SK-N-MC (cell line): ENCODE results near the gene TTC28.
"Not testable (repeated sequence)": the region's sequence is repeated elsewhere in the genome, so short reads cannot be mapped to it uniquely, and the experiment has no call there.

Experiments
- DNase-seq: peaks from one replicate; pipeline ENCODE4 v3.0.0-alpha.2; 2011; ENCODE audit warnings: low read depth, low spot score
- H3K27ac ChIP-seq: fragments of 200-600 bp; sonication (generic); 2 replicates; pipeline ENCODE4 v1.5.1; 2016; ENCODE audit warnings: mixed run types
- H3K36me3 ChIP-seq: fragments of 200-600 bp; sonication (generic); 2 replicates; pipeline ENCODE4 v1.6.1; 2017; ENCODE audit warnings: antibody characterized with exemption, low read length, mixed read lengths; ENCODE audit not compliant: insufficient read depth
- H3K4me3 ChIP-seq: fragments of 200-600 bp; sonication (generic); 2 replicates; pipeline ENCODE4 v1.5.1; 2016
- H3K9ac ChIP-seq: fragments of 200-600 bp; sonication (generic); 2 replicates; pipeline ENCODE4 v1.8.0; 2017; ENCODE audit warnings: mixed run types, mixed read lengths; ENCODE audit not compliant: insufficient read length
- H3K9me3 ChIP-seq: fragments of 200-600 bp; sonication (generic); 2 replicates; pipeline ENCODE4 v1.6.1; 2017; ENCODE audit warnings: low read depth, mild to moderate bottlenecking, antibody characterized with exemption, low read length, moderate library complexity, mixed read lengths
- EZH2 ChIP-seq: fragments of 200-600 bp; sonication (generic); IDR thresholded peaks from one replicate; pipeline ENCODE4 v1.6.1; 2017; ENCODE audit warnings: antibody characterized with exemption
- FOXP2 ChIP-seq: optimal IDR thresholded peaks from 2 replicates; pipeline ENCODE3; 2011; ENCODE audit warnings: mild to moderate bottlenecking, moderate library complexity; ENCODE audit not compliant: insufficient read depth; ENCODE audit errors: extremely low read length, control extremely low read depth
- POLR2AphosphoS5 ChIP-seq: IDR thresholded peaks from 2 replicates; pipeline ENCODE4 v1.6.1; 2012; ENCODE audit warnings: mild to moderate bottlenecking, low read depth, low read length, borderline replicate concordance

The TTC28 gene

DNA sequence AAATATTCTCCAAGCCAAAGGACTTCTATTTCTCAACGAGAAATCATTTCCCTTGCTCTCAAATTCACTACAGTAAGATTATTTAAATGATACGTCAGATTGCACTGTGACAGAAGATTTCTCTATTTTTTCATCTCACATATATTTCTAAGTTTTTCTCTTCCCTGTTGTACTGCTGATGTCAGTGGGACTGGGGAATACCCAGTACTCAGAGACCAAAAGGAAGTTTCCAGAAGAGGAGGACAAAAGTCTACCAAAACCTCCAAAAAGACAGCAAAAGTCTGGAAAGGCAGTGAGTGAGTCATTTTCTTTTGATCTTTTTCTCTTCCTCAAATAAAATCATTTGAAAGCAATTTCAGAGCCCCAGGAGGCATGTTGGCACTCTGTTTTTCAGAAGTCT lies 610.8 kb downstream of the TTC28 start:
- H3K4me3 ChIP-seq, result no peak overlapping the region
- no peak overlapping the region for H3K27ac ChIP-seq
- no peaks in the 10 kb centered on the region; the same call in 1 of the 2 replicates for H3K36me3 ChIP-seq
- no peaks in the 10 kb centered on the region for H3K9me3 ChIP-seq
- H3K9ac ChIP-seq, result no peak overlapping the region
- no peak for TF ChIP-seq POLR2AphosphoS5
- no peak for TF ChIP-seq EZH2
- no peak for TF ChIP-seq FOXP2
- no peak for DNase-seq

- Histone ChIP-seq H3K4me3 (no peak overlapping the region), H3K9ac (no peak overlapping the region), H3K36me3 (peaks cover 11% of the 10 kb centered on the region; the same call in 1 of the 2 replicates), H3K27ac (no peak overlapping the region), H3K9me3 (no peaks in the 10 kb centered on the region)
- no peak for DNase-seq
- TF ChIP-seq FOXP2 (no peak), POLR2AphosphoS5 (no peak), EZH2 (no peak)
Observed at GRCh38 chr22:28064920-28065319, 614.7 kb downstream of the TTC28 start.

- Histone ChIP-seq H3K36me3 (peaks cover 11% of the 10 kb centered on the region; the same call in 1 of the 2 replicates), H3K9ac (no peak overlapping the region)
- DNase-seq, result no peak
Observed at GRCh38 chr22:28063656-28064055, 616.0 kb downstream of the TTC28 start.

DNA sequence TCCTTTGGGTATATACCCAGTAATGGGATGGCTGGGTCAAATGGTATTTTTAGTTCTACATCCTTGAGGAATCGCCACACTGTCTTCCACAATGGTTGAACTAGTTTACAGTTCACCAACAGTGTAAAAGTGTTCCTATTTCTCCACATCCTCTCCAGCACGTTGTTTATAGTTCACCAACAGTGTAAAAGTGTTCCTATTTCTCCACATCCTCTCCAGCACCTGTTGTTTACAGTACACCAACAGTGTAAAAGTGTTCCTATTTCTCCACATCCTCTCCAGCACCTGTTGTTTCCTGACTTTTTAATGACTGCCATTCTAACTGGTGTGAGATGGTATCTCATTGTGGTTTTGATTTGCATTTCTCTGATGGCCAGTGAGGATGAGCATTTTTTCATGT lies 619.0 kb downstream of the TTC28 start:
- H3K9me3 ChIP-seq, H3K9ac ChIP-seq, H3K27ac ChIP-seq, DNase-seq, H3K4me3 ChIP-seq: not testable (repeated sequence)
- H3K36me3 ChIP-seq, result peaks cover 11% of the 10 kb centered on the region; the same call in 1 of the 2 replicates

More at GRCh38 chr22:28063656-28064055, 616.0 kb downstream of the TTC28 start:
- H3K27ac ChIP-seq, result no peak overlapping the region
- no peak overlapping the region for H3K4me3 ChIP-seq
- TF ChIP-seq EZH2, result no peak
- no peak for TF ChIP-seq POLR2AphosphoS5
- no peak for TF ChIP-seq FOXP2
- H3K9me3 ChIP-seq, result no peaks in the 10 kb centered on the region

DNA sequence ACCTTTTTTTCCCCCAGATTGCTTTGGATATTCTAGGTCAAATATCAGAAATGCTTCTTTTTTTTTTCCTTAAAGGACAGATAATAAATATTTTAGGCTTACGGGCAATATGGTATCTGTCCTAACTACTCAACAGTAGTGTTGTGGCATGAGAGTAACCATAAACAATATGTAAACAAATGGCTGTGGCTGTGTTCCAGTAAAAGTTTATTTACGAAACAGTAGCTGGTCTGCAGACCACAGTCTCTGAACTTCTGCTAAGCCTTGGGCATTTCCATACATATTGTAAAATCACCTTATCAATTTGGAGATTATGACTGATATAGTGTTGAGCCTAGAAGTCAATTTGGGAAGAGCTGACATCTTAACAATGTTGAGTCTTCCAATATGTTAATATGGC lies 621.6 kb downstream of the TTC28 start:
- Histone ChIP-seq H3K4me3 (no peak overlapping the region), H3K9ac (no peak overlapping the region), H3K9me3 (no peaks in the 10 kb centered on the region), H3K27ac (no peak overlapping the region), H3K36me3 (peaks cover 4% of the 10 kb centered on the region; the same call in 1 of the 2 replicates)
- TF ChIP-seq EZH2, result no peak
- no peak for TF ChIP-seq POLR2AphosphoS5
- no peak for TF ChIP-seq FOXP2
- no peak for DNase-seq

DNA sequence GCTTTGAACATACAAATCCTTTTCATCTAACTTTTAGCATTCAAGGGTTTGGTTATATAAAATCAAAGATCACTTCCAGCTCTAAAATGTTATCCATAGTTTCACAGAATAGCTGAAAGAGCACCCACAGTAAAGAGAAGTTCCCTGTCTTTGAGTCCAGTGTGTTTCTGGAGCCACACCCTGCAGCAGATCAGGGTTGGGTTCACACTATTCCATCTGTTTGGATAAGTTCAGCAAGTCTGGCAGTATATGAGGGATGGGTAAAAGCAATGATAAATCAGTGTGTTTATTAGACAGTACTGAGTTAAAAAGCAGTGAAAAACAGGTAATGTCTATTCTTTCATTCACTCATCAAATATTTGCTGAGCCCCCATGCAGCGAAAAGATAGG lies 624.8 kb downstream of the TTC28 start:
- no peak for DNase-seq

DNA sequence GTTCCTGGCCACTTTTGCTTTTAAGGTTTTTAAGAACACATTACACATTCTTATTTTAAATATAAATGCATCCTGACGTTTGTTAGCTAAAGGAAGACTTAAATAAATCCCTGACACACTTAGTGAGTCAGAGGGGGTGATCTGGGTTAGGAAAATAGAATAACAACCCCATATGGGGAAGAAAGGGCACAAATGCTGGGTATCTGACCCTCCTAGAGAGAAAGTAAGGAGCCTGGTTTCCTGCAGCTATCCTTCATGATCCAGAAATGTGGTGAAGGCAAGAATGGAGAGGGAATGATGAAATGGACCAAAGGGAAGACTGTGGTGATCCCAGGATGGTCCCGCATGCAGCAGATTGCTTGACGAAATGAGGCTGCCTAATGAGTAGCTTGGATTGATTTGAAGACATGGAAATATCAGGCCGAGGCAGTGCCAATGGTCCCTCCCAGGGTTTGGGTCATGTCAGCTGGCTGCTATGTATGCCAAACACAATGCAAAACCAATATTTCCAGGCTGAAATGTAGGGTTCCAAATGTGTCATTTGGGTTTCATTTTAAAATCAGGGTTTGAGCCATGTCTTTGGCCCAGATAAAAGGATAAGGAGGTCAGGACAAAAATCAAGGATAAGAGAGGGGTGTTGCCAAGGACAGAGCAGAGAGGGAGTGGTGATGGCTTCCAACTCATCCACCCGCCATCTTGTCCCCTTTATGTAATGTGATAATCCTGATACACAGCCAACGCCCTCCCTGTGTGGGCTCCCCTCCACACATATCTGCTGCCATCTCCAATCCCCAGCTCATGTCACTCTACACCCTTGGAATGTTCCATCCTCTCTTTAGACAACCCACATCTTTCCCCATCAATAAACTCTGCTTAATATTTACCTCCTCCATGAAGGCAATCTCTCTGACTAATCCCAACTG lies 625.5 kb downstream of the TTC28 start:
- no peaks in the 10 kb centered on the region for H3K9me3 ChIP-seq
- no peak for DNase-seq
- H3K9ac ChIP-seq, result no peak overlapping the region
- H3K27ac ChIP-seq, result no peak overlapping the region
- no peak overlapping the region for H3K4me3 ChIP-seq
- TF ChIP-seq FOXP2 (no peak), EZH2 (no peak), POLR2AphosphoS5 (no peak)
- no peaks in the 10 kb centered on the region for H3K36me3 ChIP-seq

More for the DNA sequence above, 624.8 kb downstream of the TTC28 start:
- Histone ChIP-seq H3K4me3 (no peak overlapping the region), H3K9me3 (no peaks in the 10 kb centered on the region), H3K36me3 (no peaks in the 10 kb centered on the region), H3K27ac (no peak overlapping the region), H3K9ac (no peak overlapping the region)
- TF ChIP-seq POLR2AphosphoS5 (no peak), EZH2 (no peak), FOXP2 (no peak)

DNA sequence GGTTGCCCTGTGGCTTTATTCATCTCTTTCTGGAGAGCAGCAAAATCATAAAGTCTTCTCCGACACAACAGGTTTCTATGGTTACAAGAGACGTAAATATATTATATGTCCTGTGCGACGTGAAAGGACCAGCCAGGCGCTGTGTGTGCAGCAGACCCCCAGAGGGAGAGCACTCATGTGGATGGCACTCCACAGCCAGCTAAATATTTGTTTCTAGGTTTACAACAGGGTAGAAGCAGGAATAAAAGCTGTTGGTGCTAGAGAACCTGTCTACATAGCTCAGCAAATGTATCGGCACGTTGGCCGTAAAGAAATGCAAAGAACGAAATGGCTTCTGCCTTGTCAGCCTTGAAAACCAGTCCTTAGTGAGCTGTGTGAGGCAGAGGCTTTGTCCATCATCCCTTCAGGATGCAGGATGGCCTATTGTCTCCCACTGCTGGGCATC lies 626.8 kb downstream of the TTC28 start:
- no peaks in the 10 kb centered on the region for H3K9me3 ChIP-seq
- no peaks in the 10 kb centered on the region for H3K36me3 ChIP-seq
- H3K27ac ChIP-seq, result no peak overlapping the region
- no peak overlapping the region for H3K9ac ChIP-seq
- H3K4me3 ChIP-seq, result no peak overlapping the region
- no peak for DNase-seq
- no peak for TF ChIP-seq EZH2
- no peak for TF ChIP-seq FOXP2
- TF ChIP-seq POLR2AphosphoS5, result no peak
